Ovary (tissue), 9 donors: ENCODE data around the gene ZNF771. TPM values are rescaled to one million over a fixed set of nuclear protein-coding genes. Genes with fewer than 3 reads are reported as not detected.

Source experiments
- DNase-seq, 5 donors: peaks; one replicate each; pipeline ENCODE4 v3.0.0-alpha.2; 2019 to 2020
- H3K27ac ChIP-seq, 2 donors: fragments of 200-600 bp; one replicate each; pipeline versions ENCODE4 v1.5.1 to v1.8.0; 2019 to 2022
- H3K27me3 ChIP-seq: fragments of 200-600 bp; one replicate; pipeline ENCODE4 v1.8.0; 2022
- H3K36me3 ChIP-seq: fragments of 200-600 bp; sonication (generic); one replicate; pipeline ENCODE4 v1.5.1; 2019
- H3K4me1 ChIP-seq: one replicate; pipeline ENCODE4 v1.8.1; 2013; ENCODE audit warnings: mild to moderate bottlenecking, moderate library complexity; ENCODE audit not compliant: insufficient read depth
- H3K4me3 ChIP-seq: fragments of 200-600 bp; sonication (generic); one replicate; pipeline ENCODE4 v1.5.1; 2017
- H3K9me3 ChIP-seq, 2 donors: fragments of 200-600 bp in 1 of 2; sonication (generic) in 1 of 2; one replicate each; pipeline versions ENCODE4 v1.5.1 to v1.8.1; 2013 to 2019; ENCODE audit warnings: mild to moderate bottlenecking in 1 of 2, moderate library complexity in 1 of 2
- EP300 ChIP-seq: sonication (generic); formaldehyde crosslinking; IDR thresholded peaks from one replicate; pipeline ENCODE4 v1.6.1; 2017; ENCODE audit warnings: antibody characterized with exemption
- POLR2A ChIP-seq: fragments of 450-650 bp; IDR thresholded peaks from one replicate; pipeline ENCODE4 v1.6.1; 2017; ENCODE audit warnings: antibody characterized with exemption, mild to moderate bottlenecking, moderate library complexity
- WGBS, 3 donors: extraction: QIAGEN DNeasy Blood & Tissue Kit in 1 of 3; methylation state at CpG; one replicate each; pipeline versions ENCODE4 v1.1.5 to v1.1.7; 2013 to 2017; 5-methylcytosine and 5-hydroxymethylcytosine counted together
- intact Hi-C, 4 donors: fragments of 100-400 bp; cut with DNase I; formaldehyde crosslinking; loops; one replicate each; pipeline versions ENCODE4 v1.11.0 to v1.15.1; 2022 to 2023
- polyA plus RNA-seq, 2 donors: library from polyadenylated mRNA; stranded (reverse); fragments of 200-250 nt in 1 of 2; fragments of 350-450 nt in 1 of 2; fragmentation: Illumina TruSeq in 1 of 2; extraction: RNeasy Lipid Tissue Mini Kit (QIAGEN cat#74804) in 1 of 2; gene quantifications; one replicate each; pipeline ENCODE4 v1.2.3, GENCODE V29; 2013 to 2014
- total RNA-seq, 7 donors: library from RNA; depleted of rRNA in 2 of 7; stranded (reverse); fragments of >200 nt in 2 of 7; fragmentation: NEBNext Ultra II Directional in 3 of 7; extraction: Animal tissue kit (Norgen Biotek cat#: 25700) in 3 of 7; gene quantifications; one replicate each; pipeline versions ENCODE4 v1.1.0 to v1.2.4, GENCODE V29; 2016 to 2023
- TF ChIP-seq, protein P1 (sequence below), 3 donors: fragments of 450-650 bp in 2 of 3; fragments of 200-600 bp in 1 of 3; IDR thresholded peaks; one replicate each; pipeline versions ENCODE4 v1.5.1 to v1.8.0; 2016 to 2022; ENCODE audit warnings: antibody characterized with exemption in 3 of 3, mild to moderate bottlenecking in 1 of 3
- donor health status: DM: no; HTN: no; CAD: no; lungs with moderate emphysema.
- donor health status: DM: no; HTN: no; CAD: no.
- donor health status: Bipolar disorder and iron deficiency.
- donor health status: DM: yes; HTN: yes; CAD: no.
- donor health status: DM: no; HTN: no; CAD: no.
- donor health status: DM: yes; HTN: yes; CAD: no.

The ZNF771 gene
- total and polyA plus RNA-seq, 9 donors = 4.1 to 33.3 (median 15.9) TPM

DNA sequence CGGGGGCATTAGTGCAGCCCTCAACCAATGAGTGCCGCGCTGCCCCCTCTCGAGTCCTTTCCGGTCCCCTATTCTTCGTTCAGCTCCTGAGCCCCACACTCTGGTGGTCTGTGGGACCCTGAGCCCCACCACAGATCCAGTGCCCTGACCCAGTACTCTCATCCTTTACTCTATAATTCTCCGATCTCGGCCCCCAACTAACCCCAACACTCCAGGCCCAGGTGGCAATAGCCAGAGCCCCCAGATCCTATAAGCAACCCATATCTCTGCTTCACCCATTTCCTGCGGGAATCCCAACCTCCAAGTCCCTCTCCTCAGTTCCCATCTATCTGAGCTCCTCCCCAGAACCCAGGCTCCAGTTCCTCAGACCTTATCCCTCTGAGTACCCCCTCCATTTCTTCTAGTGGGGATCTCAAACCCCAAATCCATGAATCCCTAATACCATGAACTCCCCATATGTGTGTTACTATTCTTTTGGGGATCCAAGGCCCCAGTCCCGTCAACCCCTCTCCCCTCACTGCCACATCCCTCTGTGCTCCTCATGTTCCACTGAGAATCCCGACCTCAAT, 36.1 kb upstream of the ZNF771 start:
- Histone ChIP-seq H3K4me3 (peak overlapping the region; percentile 55), H3K9me3 (no peaks in the 10 kb centered on the region), H3K27me3 (no peaks in the 10 kb centered on the region), H3K36me3 (no peaks in the 10 kb centered on the region), H3K27ac (peak overlapping the region; percentile 16 to 77), H3K4me1 (peaks cover 6% of the 10 kb centered on the region)
- DNase-seq = no peak
- TF ChIP-seq POLR2A = no peak
- TF ChIP-seq, protein P1, sequence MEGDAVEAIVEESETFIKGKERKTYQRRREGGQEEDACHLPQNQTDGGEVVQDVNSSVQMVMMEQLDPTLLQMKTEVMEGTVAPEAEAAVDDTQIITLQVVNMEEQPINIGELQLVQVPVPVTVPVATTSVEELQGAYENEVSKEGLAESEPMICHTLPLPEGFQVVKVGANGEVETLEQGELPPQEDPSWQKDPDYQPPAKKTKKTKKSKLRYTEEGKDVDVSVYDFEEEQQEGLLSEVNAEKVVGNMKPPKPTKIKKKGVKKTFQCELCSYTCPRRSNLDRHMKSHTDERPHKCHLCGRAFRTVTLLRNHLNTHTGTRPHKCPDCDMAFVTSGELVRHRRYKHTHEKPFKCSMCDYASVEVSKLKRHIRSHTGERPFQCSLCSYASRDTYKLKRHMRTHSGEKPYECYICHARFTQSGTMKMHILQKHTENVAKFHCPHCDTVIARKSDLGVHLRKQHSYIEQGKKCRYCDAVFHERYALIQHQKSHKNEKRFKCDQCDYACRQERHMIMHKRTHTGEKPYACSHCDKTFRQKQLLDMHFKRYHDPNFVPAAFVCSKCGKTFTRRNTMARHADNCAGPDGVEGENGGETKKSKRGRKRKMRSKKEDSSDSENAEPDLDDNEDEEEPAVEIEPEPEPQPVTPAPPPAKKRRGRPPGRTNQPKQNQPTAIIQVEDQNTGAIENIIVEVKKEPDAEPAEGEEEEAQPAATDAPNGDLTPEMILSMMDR (IDR thresholded peaks at IDR 0.05) = peak in 1 of 3 donors; percentile 0
- WGBS, 3 donors = 15 to 19% (median 19%) methylated on average over 11 of the region's 11 CpGs
- intact Hi-C loops = loop anchor here in 1 of 4 donors (10.0 kb wide), 1 partner anchor 283 kb away; the partner anchor contains the start of genes FBRS and PRR14

DNA sequence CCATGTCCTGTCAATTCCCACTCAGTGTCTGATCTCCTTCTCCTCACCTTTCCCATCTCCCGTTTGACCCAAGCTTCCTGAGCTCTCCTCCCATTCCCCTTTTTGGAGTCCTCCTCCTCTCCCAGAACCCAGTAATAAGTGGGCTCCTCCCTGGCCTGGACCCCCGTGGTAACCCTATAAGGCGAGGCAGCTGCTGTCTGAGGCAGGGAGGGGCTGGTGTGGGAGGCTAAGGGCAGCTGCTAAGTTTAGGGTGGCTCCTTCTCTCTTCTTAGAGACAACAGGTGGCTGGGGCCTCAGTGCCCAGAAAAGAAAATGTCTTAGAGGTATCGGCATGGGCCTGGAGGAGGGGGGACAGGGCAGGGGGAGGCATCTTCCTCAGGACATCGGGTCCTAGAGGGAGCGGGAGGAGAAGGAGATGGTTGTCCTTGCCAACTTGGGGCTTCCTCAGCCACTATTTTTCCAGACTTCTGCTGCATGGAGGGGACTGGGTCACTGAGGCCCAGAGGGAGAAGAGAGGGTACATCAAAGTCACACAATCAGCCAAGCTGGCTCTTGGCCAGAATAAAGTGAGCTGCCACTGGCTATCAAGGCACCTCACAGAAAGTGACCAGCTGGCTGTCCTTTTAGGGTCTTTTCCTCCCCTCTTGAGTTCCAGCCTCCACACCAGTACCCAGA, 35.2 kb upstream of the ZNF771 start:
- intact Hi-C loops = loop anchor here in 1 of 4 donors (10.0 kb wide), 1 partner anchor 283 kb away; the partner anchor contains the start of genes FBRS and PRR14
- H3K27ac ChIP-seq = no peak overlapping the region
- WGBS, 3 donors = 46 to 59% (median 46%) methylated on average over 6 of the region's 6 CpGs

DNA sequence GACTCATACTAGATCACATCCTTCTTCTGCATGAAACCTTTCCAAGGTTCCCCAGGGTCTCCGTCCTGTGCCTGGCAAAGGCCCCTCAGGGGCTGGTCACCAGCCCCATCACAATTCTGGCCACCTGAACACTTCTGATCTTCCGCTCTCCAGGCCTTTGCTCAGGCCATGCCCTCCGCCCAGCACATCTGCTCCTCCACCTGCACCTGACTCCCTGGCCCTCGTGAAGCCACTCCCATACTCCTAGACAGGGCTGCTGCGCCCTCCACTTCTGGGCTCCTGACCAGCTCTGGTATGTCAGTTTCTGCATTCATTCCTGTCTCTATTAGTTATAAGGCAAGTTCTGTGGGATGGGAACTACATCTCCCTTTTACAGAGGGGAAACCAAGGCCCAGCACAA, 34.7 kb upstream of the ZNF771 start:
- WGBS, 3 donors = 86 to 95% (median 90%) methylated on average over 5 of the region's 5 CpGs
- intact Hi-C loops = loop anchor here in 1 of 4 donors (10.0 kb wide), 1 partner anchor 282 kb away; the partner anchor contains the start of genes FBRS and PRR14
- DNase-seq = no peak

More for the DNA sequence above, 35.2 kb upstream of the ZNF771 start:
- no peak overlapping the region for H3K4me3 ChIP-seq
- peak in 2 of 5 donors; percentile 18 to 31 for DNase-seq
- no peaks in the 10 kb centered on the region for H3K27me3 ChIP-seq
- H3K36me3 ChIP-seq = no peaks in the 10 kb centered on the region
- no peaks in the 10 kb centered on the region for H3K9me3 ChIP-seq
- peaks cover 6% of the 10 kb centered on the region for H3K4me1 ChIP-seq
- TF ChIP-seq EP300 = no peak
- no peak for TF ChIP-seq POLR2A
- TF ChIP-seq, protein P1 (IDR thresholded peaks at IDR 0.05) = no peak

DNA sequence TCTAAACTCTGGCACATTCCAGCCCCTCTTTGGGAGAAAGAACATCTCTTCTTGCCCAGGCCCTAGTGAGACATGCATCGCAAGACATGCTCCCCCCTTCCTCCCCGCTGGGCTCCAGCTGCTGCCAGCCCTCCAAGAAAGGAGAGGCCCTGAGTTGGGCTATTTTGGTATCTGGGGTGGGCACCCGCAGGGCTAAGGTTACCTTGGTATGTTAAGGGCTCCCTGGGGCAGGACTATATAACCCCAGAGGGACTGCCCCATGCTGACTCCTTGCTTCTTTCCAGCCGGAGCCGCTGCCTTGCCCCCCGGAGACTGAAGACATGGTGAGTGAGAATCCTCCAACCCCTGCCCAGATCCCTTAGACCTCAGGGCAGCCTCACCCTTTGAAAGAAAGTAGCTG, 32.9 kb upstream of the ZNF771 start, which contains the start of gene MYL11:
TSS of gene MYL11 (plus strand) at position 265 of the 400 bp plus-strand sequence. CDS start at position 321, 56 bp downstream.
- Histone ChIP-seq H3K27ac (no peak within 1 kb of the TSS), H3K4me1 (peaks cover 9% of the 10 kb centered on the region), H3K4me3 (no peak within 1 kb of the TSS), H3K36me3 (no peaks in the 10 kb centered on the region), H3K9me3 (no peaks in the 10 kb centered on the region), H3K27me3 (no peaks in the 10 kb centered on the region)
- WGBS, 3 donors = 84 to 85% (median 84%) methylated on average over 6 of the region's 6 CpGs
- intact Hi-C loops = loop anchor here in 1 of 4 donors (10.0 kb wide), 1 partner anchor 280 kb away; the partner anchor contains the start of genes FBRS and PRR14
- no peak for DNase-seq
- no peak for TF ChIP-seq EP300
- no peak for TF ChIP-seq POLR2A
- TF ChIP-seq, protein P1 (IDR thresholded peaks at IDR 0.05) = no peak

More for the DNA sequence above, 34.7 kb upstream of the ZNF771 start:
- peaks cover 6% of the 10 kb centered on the region for H3K4me1 ChIP-seq
- no peaks in the 10 kb centered on the region for H3K27me3 ChIP-seq
- TF ChIP-seq POLR2A (no peak), EP300 (no peak)
- TF ChIP-seq, protein P1 (IDR thresholded peaks at IDR 0.05) = no peak
- H3K27ac ChIP-seq = no peak overlapping the region
- H3K36me3 ChIP-seq = no peaks in the 10 kb centered on the region
- H3K4me3 ChIP-seq = no peak overlapping the region
- no peaks in the 10 kb centered on the region for H3K9me3 ChIP-seq
